ENCODE measurements around the gene CNTFR. TPM values are rescaled to one million over a fixed set of nuclear protein-coding genes. Genes with fewer than 3 reads are reported as not detected.

Gene CNTFR
- total RNA-seq, 6 experiments from 2014 or later: 0.71 to 12.5 (median 3.4) TPM

GRCh38 chr9:34554211-34555001, 35.1 kb downstream of the CNTFR start:
- WGBS (ENCODE audit: insufficient coverage, low coverage, low lambda C conversion rate, missing lambda C conversion rate): 66% methylated on average over 6 of the region's 16 CpGs
- H3K27ac ChIP-seq: no peak overlapping the region
- intact Hi-C loops (cut with DNase I): loop anchor here in 1 of 2 donors (5.0 kb wide), 1 partner anchor 33 kb away; the partner anchor contains the start of gene CNTFR
- TF ChIP-seq CTCF (IDR thresholded peaks at IDR 0.05) (no peak), POLR2A (IDR thresholded peaks at IDR 0.05) (no peak)
- ATAC-seq (no peak), DNase-seq (peak in 1 of 3 donors; percentile 27)
- H3K36me3 ChIP-seq: no peaks in the 10 kb centered on the region
- no peak overlapping the region for H3K4me3 ChIP-seq
- H3K4me1 ChIP-seq: peaks cover 0 to 11% (median 4%) of the 10 kb centered on the region in 4 donors
- no peaks in the 10 kb centered on the region for H3K27me3 ChIP-seq
- no peaks in the 10 kb centered on the region for H3K9me3 ChIP-seq

GRCh38 chr9:34553511-34554021, 36.0 kb downstream of the CNTFR start:
- Histone ChIP-seq H3K9me3 (no peaks in the 10 kb centered on the region), H3K4me1 (peaks cover 0 to 11% (median 4%) of the 10 kb centered on the region in 4 donors), H3K36me3 (no peaks in the 10 kb centered on the region), H3K27ac (no peak overlapping the region), H3K4me3 (no peak overlapping the region), H3K27me3 (no peaks in the 10 kb centered on the region)
- TF ChIP-seq CTCF (IDR thresholded peaks at IDR 0.05) (no peak), POLR2A (IDR thresholded peaks at IDR 0.05) (no peak)
- peak in 1 of 3 donors; percentile 44 for DNase-seq
- WGBS (ENCODE audit: insufficient coverage, low coverage, low lambda C conversion rate, missing lambda C conversion rate): 60% methylated on average over 2 of the region's 18 CpGs
- intact Hi-C loops (cut with DNase I): loop anchor here in 1 of 2 donors (5.0 kb wide), 1 partner anchor 34 kb away; the partner anchor contains the start of gene CNTFR
- ATAC-seq: no peak

DNA sequence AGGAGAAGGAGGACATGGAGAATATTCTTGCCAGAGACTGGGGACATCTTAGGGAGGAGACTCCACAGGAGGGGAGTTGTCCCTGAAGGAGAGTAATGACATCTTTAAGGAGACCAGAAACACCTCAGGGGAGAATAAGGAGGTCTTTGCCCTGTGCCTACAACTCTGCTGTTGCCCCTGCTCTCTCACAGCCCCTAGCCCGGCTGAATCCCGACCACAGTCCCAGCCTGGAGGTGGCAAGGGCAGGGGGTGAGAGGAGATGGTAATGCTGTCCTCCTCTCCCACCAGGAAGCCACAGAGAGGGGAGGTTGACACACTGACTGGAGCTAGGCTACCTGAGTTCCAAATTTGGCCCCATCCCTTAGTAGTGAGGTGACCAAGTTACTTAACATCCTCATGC, 36.5 kb downstream of the CNTFR start:
- Histone ChIP-seq H3K4me3 (no peak overlapping the region), H3K9me3 (no peaks in the 10 kb centered on the region), H3K27me3 (no peaks in the 10 kb centered on the region), H3K36me3 (no peaks in the 10 kb centered on the region), H3K27ac (no peak overlapping the region), H3K4me1 (peaks cover 0 to 11% (median 4%) of the 10 kb centered on the region in 4 donors)
- TF ChIP-seq POLR2A (IDR thresholded peaks at IDR 0.05) (no peak), CTCF (IDR thresholded peaks at IDR 0.05) (no peak)
- ATAC-seq (no peak), DNase-seq (peak in 1 of 3 donors; percentile 15)
- intact Hi-C loops (cut with DNase I): loop anchor here in 1 of 2 donors (5.0 kb wide), 1 partner anchor 34 kb away; the partner anchor contains the start of gene CNTFR
- no CpG with 5 or more reads among the region's 2 CpGs for WGBS (ENCODE audit: insufficient coverage, low coverage, low lambda C conversion rate, missing lambda C conversion rate)

DNA sequence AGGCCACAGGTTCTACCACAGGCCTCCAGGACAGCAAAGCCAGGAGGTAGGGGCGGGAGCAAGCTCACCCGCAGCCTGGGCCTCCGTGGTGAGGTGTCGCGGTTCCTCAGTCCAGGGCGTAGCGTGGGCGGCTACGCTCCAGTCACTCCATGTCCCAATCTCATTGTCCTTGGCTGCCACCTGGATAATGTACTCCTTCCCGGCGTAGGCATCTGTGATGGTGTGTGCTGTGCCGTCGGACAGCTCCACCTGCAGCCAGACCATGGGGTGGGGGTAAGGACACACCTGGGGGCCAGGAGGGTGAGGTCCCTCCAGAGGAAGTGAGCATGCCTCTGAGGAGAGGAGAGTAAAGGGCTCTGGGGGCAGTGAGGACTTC, 36.9 kb downstream of the CNTFR start:
- intact Hi-C loops (cut with DNase I): loop anchor here in 1 of 2 donors (5.0 kb wide), 1 partner anchor 35 kb away; the partner anchor contains the start of gene CNTFR

More for the DNA sequence above, 36.9 kb downstream of the CNTFR start:
- 92% methylated on average over 7 of the region's 13 CpGs for WGBS (ENCODE audit: insufficient coverage, low coverage, low lambda C conversion rate, missing lambda C conversion rate)
- DNase-seq (peak in 1 of 3 donors; percentile 40), ATAC-seq (no peak)
- Histone ChIP-seq H3K9me3 (no peaks in the 10 kb centered on the region), H3K36me3 (no peaks in the 10 kb centered on the region), H3K27me3 (no peaks in the 10 kb centered on the region), H3K4me1 (peaks cover 0 to 11% (median 4%) of the 10 kb centered on the region in 4 donors), H3K27ac (no peak overlapping the region), H3K4me3 (no peak overlapping the region)
- TF ChIP-seq CTCF (IDR thresholded peaks at IDR 0.05): no peak
- TF ChIP-seq POLR2A (IDR thresholded peaks at IDR 0.05): no peak
